Measurements from ENCODE around the gene TWNK. TPM values are rescaled to one million over a fixed set of nuclear protein-coding genes. Genes with fewer than 3 reads are reported as not detected.
"Not testable (repeated sequence)": the region's sequence is repeated elsewhere in the genome, so short reads cannot be mapped to it uniquely, and the experiment has no call there.

Gene TWNK
- total RNA-seq, 2 donors from 2014 or later = 4.6 to 11.4 TPM

GRCh38 chr10:100970076-100970913 lies 17.0 kb upstream of the TWNK start:
- DNase-seq = peak; percentile 95
- Histone ChIP-seq H3K36me3 (no peaks in the 10 kb centered on the region), H3K9me3 (no peaks in the 10 kb centered on the region), H3K9ac (ENCODE audit: low read depth in 2 of 2, low read length in 2 of 2) (peak overlapping the region; percentile 93 to 95), H3K27ac (peak overlapping the region; percentile 92), H3K4me3 (peak overlapping the region; percentile 85), H3K27me3 (no peaks in the 10 kb centered on the region), H3K4me1 (no peaks in the 10 kb centered on the region)
- TF ChIP-seq CTCF (IDR thresholded peaks at IDR 0.05) = no peak
- intact Hi-C loops (cut with DNase I) = no loop called here

GRCh38 chr10:100970914-100971811 lies 16.2 kb upstream of the TWNK start:
- H3K4me3 ChIP-seq = peak overlapping the region; percentile 85
- no peaks in the 10 kb centered on the region for H3K9me3 ChIP-seq
- H3K4me1 ChIP-seq = no peaks in the 10 kb centered on the region
- peak overlapping the region in 1 of 2 donors; percentile 95 for H3K9ac ChIP-seq (ENCODE audit: low read depth in 2 of 2, low read length in 2 of 2)
- no peaks in the 10 kb centered on the region for H3K27me3 ChIP-seq
- TF ChIP-seq CTCF (IDR thresholded peaks at IDR 0.05) = no peak
- DNase-seq = peak; percentile 87
- H3K36me3 ChIP-seq = no peaks in the 10 kb centered on the region
- intact Hi-C loops (cut with DNase I) = no loop called here
- H3K27ac ChIP-seq = peak overlapping the region; percentile 92

- DNase-seq = no peak
- no peaks in the 10 kb centered on the region for H3K27me3 ChIP-seq
- H3K27ac ChIP-seq = no peak overlapping the region
- no peak for TF ChIP-seq CTCF (IDR thresholded peaks at IDR 0.05)
- no peaks in the 10 kb centered on the region for H3K4me1 ChIP-seq
- H3K36me3 ChIP-seq = no peaks in the 10 kb centered on the region
- no peaks in the 10 kb centered on the region for H3K9me3 ChIP-seq
- intact Hi-C loops (cut with DNase I) = no loop called here
- H3K4me3 ChIP-seq = no peak overlapping the region
- peak overlapping the region in 1 of 2 donors; percentile 95 for H3K9ac ChIP-seq (ENCODE audit: low read depth in 2 of 2, low read length in 2 of 2)
These were observed 15.0 kb upstream of the TWNK start for GRCh38 chr10:100972115-100972903.

- Histone ChIP-seq H3K27ac (no peak overlapping the region), H3K27me3 (no peaks in the 10 kb centered on the region), H3K9me3 (no peaks in the 10 kb centered on the region), H3K36me3 (no peaks in the 10 kb centered on the region), H3K4me3 (no peak overlapping the region), H3K9ac (ENCODE audit: low read depth in 2 of 2, low read length in 2 of 2) (no peak overlapping the region), H3K4me1 (no peaks in the 10 kb centered on the region)
- no peak for TF ChIP-seq CTCF (IDR thresholded peaks at IDR 0.05)
- intact Hi-C loops (cut with DNase I) = no loop called here
- DNase-seq = no peak
These were observed 14.3 kb upstream of the TWNK start for GRCh38 chr10:100972904-100973535.

GRCh38 chr10:100975397-100975796 lies 11.9 kb upstream of the TWNK start:
- H3K27ac ChIP-seq; intact Hi-C loops (cut with DNase I); H3K9me3 ChIP-seq; H3K27me3 ChIP-seq; H3K4me1 ChIP-seq; H3K4me3 ChIP-seq; H3K36me3 ChIP-seq; DNase-seq; H3K9ac ChIP-seq (ENCODE audit: low read depth in 2 of 2, low read length in 2 of 2): not testable (repeated sequence)

Measured in colonic mucosa (tissue), 4 donors.